ENCODE results near the gene CDH4. TPM values are rescaled to one million over a fixed set of nuclear protein-coding genes. Genes with fewer than 3 reads are reported as not detected.

Gene CDH4
- total and polyA plus RNA-seq, 9 of the 15 experiments (the other 6 are each of a cell fraction or from before 2014, with no cell fraction given), result 0.04 TPM; not detected in 8

DNA sequence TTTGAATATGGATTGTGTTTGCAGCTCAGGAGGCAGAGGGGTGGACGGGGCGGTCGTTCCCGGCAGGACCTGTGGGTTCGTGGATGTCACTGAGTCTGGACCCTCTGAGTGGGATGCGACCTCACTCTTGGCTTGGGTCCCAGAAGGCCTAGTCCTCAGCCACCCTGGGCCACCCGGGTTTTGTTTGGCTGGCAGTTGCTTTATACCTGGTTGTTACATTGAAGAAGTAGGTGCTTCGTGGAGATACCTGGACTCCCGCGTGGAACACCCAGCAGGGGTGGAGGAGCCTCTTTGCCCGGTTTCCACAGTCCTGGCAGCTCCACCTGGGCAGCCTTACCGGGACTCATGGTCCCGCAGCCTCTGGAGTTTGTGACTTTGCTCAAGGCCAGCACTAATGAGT, 408.5 kb downstream of the CDH4 start:
- H3K9me3 ChIP-seq (replicated peaks; ENCODE audit: control insufficient read depth, insufficient read depth, low read depth, low read length), result no peaks in the 10 kb centered on the region
- no peaks in the 10 kb centered on the region for H3K36me3 ChIP-seq (ENCODE audit: control insufficient read depth, insufficient read depth, low read length)
- H4K20me1 ChIP-seq (replicated peaks; ENCODE audit: control insufficient read depth, insufficient read depth, low read length), result peaks cover 4% of the 10 kb centered on the region; the same call in 1 of the 2 replicates
- DNase-seq (ENCODE audit: extremely low read depth in 1 of 4, low spot score in 3 of 4), result no peak
- peaks cover 13 to 59% of the 10 kb centered on the region in 2 experiments; a peak in 3 of 5 replicates for H3K27me3 ChIP-seq (ENCODE audit: control insufficient read depth in 2 of 2, insufficient read depth in 2 of 2, low read length in 2 of 2)
- no peaks in the 10 kb centered on the region for H3K9me1 ChIP-seq (ENCODE audit: control insufficient read depth, insufficient read depth, low read length)
- FAIRE-seq, result no peak
- no peak overlapping the region for H3K27ac ChIP-seq (ENCODE audit: extremely low read depth, low read depth, low read length)
- no peak overlapping the region for H3K9ac ChIP-seq (ENCODE audit: insufficient read depth in 1 of 2, low read depth in 2 of 2, low read length in 2 of 2)
- no peak overlapping the region for H2AFZ ChIP-seq (ENCODE audit: low read depth, low read length)
- no peak for TF ChIP-seq TFAM (CRISPR knock-in tag; conservative IDR thresholded peaks at IDR 0.05)
- TF ChIP-seq STAT5A (IDR thresholded peaks at IDR 0.05; ENCODE audit: borderline replicate concordance, low read length), result no peak
- TF ChIP-seq ZBTB8A (IDR thresholded peaks at IDR 0.05; ENCODE audit: partially characterized antibody), result no peak
- CTCF ChIA-PET (ENCODE audit: low intra/inter-chr PET ratio), result no interaction called here
- WGBS (ENCODE audit: insufficient coverage, low coverage, missing lambda C conversion rate), result 0% methylated on average over 13 of the region's 13 CpGs
- no peak overlapping the region for H3K4me2 ChIP-seq (ENCODE audit: insufficient read depth, low read length)
- BruUV-seq (replicated peaks), result no TSS peak
- no peaks in the 10 kb centered on the region for H3K79me2 ChIP-seq (ENCODE audit: control insufficient read depth, insufficient read depth, low read length)
- in situ Hi-C loops (cut with MboI) (no loop called here), intact Hi-C loops (cut with micrococcal nuclease) (no loop called here)
- no peaks in the 10 kb centered on the region for H3K4me1 ChIP-seq (replicated peaks in 1 of 2; ENCODE audit: control insufficient read depth in 2 of 2, insufficient read depth in 2 of 2, low read length in 2 of 2)
- POLR2A ChIA-PET, result interaction anchor here (0.8 kb wide), 1 partner anchor 1495 kb away, joined by 4 read pairs; no protein-coding TSS in a partner anchor
- H3K4me3 ChIP-seq, result no peak overlapping the region
- no peak for ATAC-seq

DNA sequence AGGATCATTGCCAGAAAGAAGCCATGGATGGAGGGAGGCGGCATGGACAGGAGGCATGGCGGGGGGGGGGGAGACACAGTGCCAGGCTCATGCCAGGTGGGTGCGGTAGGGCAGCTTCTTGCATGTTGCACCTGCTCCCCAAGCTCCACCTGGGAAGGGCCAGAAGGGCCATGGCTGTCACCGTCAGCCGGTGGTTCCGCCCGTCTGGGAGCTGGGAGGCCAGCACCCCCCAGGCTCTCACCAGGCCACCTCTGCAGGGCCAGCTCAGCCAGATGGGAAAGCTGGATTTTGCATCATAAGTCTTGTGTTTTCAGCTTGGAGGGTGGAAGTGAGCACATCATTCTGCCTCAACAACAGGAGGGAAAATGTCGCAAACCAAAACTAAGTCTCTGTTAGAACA, 409.0 kb downstream of the CDH4 start:
- Histone ChIP-seq H3K9me3 (replicated peaks; ENCODE audit: control insufficient read depth, insufficient read depth, low read depth, low read length) (no peaks in the 10 kb centered on the region), H3K4me2 (ENCODE audit: insufficient read depth, low read length) (no peak overlapping the region), H3K4me1 (replicated peaks in 1 of 2; ENCODE audit: control insufficient read depth in 2 of 2, insufficient read depth in 2 of 2, low read length in 2 of 2) (no peaks in the 10 kb centered on the region), H3K79me2 (ENCODE audit: control insufficient read depth, insufficient read depth, low read length) (no peaks in the 10 kb centered on the region), H3K9ac (ENCODE audit: insufficient read depth in 1 of 2, low read depth in 2 of 2, low read length in 2 of 2) (no peak overlapping the region), H3K4me3 (no peak overlapping the region), H3K9me1 (ENCODE audit: control insufficient read depth, insufficient read depth, low read length) (no peaks in the 10 kb centered on the region), H3K27ac (ENCODE audit: extremely low read depth, low read depth, low read length) (no peak overlapping the region), H4K20me1 (replicated peaks; ENCODE audit: control insufficient read depth, insufficient read depth, low read length) (peaks cover 6% of the 10 kb centered on the region; the same call in 1 of the 2 replicates), H2AFZ (ENCODE audit: low read depth, low read length) (no peak overlapping the region), H3K36me3 (ENCODE audit: control insufficient read depth, insufficient read depth, low read length) (no peaks in the 10 kb centered on the region), H3K27me3 (ENCODE audit: control insufficient read depth in 2 of 2, insufficient read depth in 2 of 2, low read length in 2 of 2) (peaks cover 14 to 62% of the 10 kb centered on the region in 2 experiments; a peak in 3 of 5 replicates)
- no peak for FAIRE-seq
- BruUV-seq (replicated peaks), result no TSS peak
- ChIA-PET CTCF (ENCODE audit: low intra/inter-chr PET ratio) (no interaction called here), POLR2A (interaction anchor here (0.8 kb wide), 1 partner anchor 1495 kb away, joined by 4 read pairs; no protein-coding TSS in a partner anchor)
- TF ChIP-seq HNRNPK (IDR thresholded peaks at IDR 0.05; ENCODE audit: low read depth, low read length, poor library complexity, severe bottlenecking) (no peak), ZNF76 (CRISPR knock-in tag; IDR thresholded peaks at IDR 0.05; ENCODE audit: borderline replicate concordance) (no peak), ZNF584 (CRISPR knock-in tag; IDR thresholded peaks at IDR 0.05; ENCODE audit: low read depth) (no peak), RFX7 (CRISPR knock-in tag; IDR thresholded peaks at IDR 0.05) (no peak), NCOA1 (IDR thresholded peaks at IDR 0.05; ENCODE audit: low read depth) (no peak)
- WGBS (ENCODE audit: insufficient coverage, low coverage, missing lambda C conversion rate), result 0% methylated on average over 7 of the region's 8 CpGs
- ATAC-seq, result no peak
- in situ Hi-C loops (cut with MboI) (no loop called here), intact Hi-C loops (cut with micrococcal nuclease) (no loop called here)
- no peak for DNase-seq (ENCODE audit: extremely low read depth in 1 of 4, low spot score in 3 of 4)
